Activated T-helper 1 cell treated with anti-CD3 and anti-CD28 coated beads, Interleukin-12 subunit alpha, Interleukin-12 subunit beta, Interleukin-2, Interleukin-4 antibody, amounts not matched to agents 30 ng/mL and 10 ng/mL and 1 ng/mL, durations not matched to agents 14 hours and 24 hours and 36 hours (primary cell): ENCODE results near the gene ANKRD44. TPM values are rescaled to one million over a fixed set of nuclear protein-coding genes. Genes with fewer than 3 reads are reported as not detected.

Source experiments
- DNase-seq: peaks from one replicate; pipeline ENCODE4 v3.0.0; 2021; ENCODE audit warnings: low spot score
- H3K27ac Mint-ChIP-seq: one replicate; pipeline ENCODE4 v1.8.0; 2021; ENCODE audit warnings: mild to moderate bottlenecking, mixed read lengths
- H3K27me3 Mint-ChIP-seq: one replicate; pipeline ENCODE4 v1.8.0; 2022; ENCODE audit warnings: mild to moderate bottlenecking, moderate library complexity, mixed read lengths; ENCODE audit not compliant: insufficient read depth
- H3K36me3 Mint-ChIP-seq: one replicate; pipeline ENCODE4 v1.8.0; 2021; ENCODE audit warnings: low read depth, mixed read lengths
- H3K4me1 Mint-ChIP-seq: one replicate; pipeline ENCODE4 v1.8.0; 2021; ENCODE audit warnings: low read depth, mixed read lengths
- H3K4me3 Mint-ChIP-seq: one replicate; pipeline ENCODE4 v1.8.0; 2021; ENCODE audit warnings: mild to moderate bottlenecking, moderate library complexity, mixed read lengths
- H3K9me3 Mint-ChIP-seq: one replicate; pipeline ENCODE4 v1.8.0; 2021; ENCODE audit warnings: mixed read lengths
- intact Hi-C: fragments of 100-400 bp; cut with micrococcal nuclease; formaldehyde crosslinking; loops from one replicate; pipeline ENCODE4 v1.15.1; 2024
- total RNA-seq: library from RNA; stranded (reverse); gene quantifications from 2 replicates; pipeline ENCODE4 v1.2.3, GENCODE V29; 2022

ANKRD44 gene
- total RNA-seq, 1 donor from 2014 or later: 159 TPM

DNA sequence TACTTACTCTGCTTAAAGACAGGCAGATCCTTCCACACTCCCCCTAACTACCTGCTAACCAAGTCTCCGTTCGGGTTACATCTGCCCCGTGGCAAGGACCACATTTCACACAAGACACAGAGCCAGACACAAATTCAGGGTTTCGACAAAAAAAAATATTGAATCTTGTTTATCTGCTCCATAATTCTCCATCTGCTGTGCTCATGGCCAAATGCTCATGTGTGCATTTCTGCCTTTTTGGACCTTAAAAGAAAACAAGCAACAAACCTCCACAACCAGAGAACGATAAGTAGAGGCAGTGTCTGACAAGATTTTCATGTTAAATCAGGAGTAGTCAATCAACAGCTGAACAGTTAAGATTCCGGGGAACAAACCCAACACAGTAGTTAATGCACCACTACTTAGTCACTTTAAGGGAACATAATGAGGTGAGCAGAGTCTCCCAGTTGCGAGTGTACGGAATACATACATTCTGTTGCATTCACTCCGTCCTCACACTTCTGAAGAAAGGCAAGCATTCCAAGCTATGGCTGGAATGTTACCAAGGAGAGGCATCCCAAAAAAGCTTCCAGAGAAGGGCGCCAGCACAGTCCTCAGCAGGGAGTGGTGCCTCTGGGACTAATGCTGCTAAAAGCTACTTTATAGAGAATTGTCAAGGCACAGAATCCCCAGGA, 121.0 kb downstream of the ANKRD44 start:
- Mint-ChIP-seq H3K4me3 (no peak overlapping the region), H3K27ac (no peak overlapping the region), H3K4me1 (peaks cover 79% of the 10 kb centered on the region), H3K9me3 (no peaks in the 10 kb centered on the region), H3K36me3 (peaks cover 27% of the 10 kb centered on the region), H3K27me3 (no peaks in the 10 kb centered on the region)
- intact Hi-C loops: loop anchor here (10.0 kb wide), 2 partner anchors 515 to 1015 kb away; partner anchors contain the start of genes MARS2 and STK17B
- DNase-seq: no peak

DNA sequence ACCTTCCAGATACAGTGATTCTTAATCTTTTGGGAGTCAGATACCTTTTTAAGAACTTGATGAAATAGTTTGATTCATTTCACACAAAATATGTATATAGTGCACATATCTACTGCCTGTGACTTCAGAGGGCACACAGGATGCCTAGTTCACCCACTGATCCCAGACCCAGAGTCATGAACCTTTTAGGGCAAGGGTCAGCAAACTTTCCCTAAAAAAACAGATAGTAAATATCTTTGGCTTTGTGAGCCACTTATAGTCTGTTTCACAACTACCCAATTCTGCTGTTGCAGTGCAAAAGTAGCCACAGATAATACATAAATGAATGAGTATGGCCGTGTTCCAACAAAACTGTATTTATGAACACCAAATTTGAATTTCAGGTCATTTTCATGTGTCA, 124.9 kb downstream of the ANKRD44 start:
- Mint-ChIP-seq H3K27ac (peak overlapping the region; percentile 68), H3K4me3 (no peak overlapping the region), H3K27me3 (no peaks in the 10 kb centered on the region), H3K36me3 (peaks cover 48% of the 10 kb centered on the region), H3K4me1 (peaks cover 75% of the 10 kb centered on the region), H3K9me3 (no peaks in the 10 kb centered on the region)
- no peak for DNase-seq
- intact Hi-C loops: no loop called here

DNA sequence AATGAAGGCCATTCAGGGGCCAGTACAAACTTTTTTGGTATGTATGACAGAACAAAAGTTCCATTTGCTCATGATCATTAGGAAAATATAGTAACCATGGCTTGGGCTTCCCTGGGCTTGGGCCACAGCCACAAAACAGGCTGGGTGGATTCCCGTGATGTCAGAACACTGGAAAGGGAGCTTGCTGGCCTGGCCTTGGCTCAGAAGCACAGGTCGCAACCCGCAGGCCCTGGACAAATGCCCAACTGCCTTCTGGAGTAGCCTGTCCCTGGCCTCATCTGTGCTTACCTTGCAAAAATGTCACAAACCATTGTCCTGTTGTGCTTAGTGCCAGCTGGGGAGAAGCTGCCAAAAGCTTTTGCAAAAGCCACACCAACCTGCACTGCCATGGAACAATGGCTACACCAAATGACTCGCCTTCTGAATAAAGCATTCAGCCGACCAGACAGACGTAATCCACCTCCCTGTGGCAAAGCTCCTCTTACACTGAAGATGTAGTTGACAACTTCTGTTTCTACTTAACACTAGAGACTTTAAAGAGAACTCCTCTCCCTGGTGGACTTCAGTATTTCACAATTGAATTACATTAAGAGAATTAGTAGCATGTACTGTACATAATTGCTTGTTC, 125.5 kb downstream of the ANKRD44 start:
- H3K9me3 Mint-ChIP-seq: no peaks in the 10 kb centered on the region
- H3K4me1 Mint-ChIP-seq: peaks cover 72% of the 10 kb centered on the region
- no peak overlapping the region for H3K4me3 Mint-ChIP-seq
- H3K27ac Mint-ChIP-seq: peak overlapping the region; percentile 68
- H3K36me3 Mint-ChIP-seq: peaks cover 51% of the 10 kb centered on the region
- intact Hi-C loops: loop anchor here (5.0 kb wide), 1 partner anchor 168 kb away; no protein-coding TSS in a partner anchor
- no peaks in the 10 kb centered on the region for H3K27me3 Mint-ChIP-seq
- no peak for DNase-seq

DNA sequence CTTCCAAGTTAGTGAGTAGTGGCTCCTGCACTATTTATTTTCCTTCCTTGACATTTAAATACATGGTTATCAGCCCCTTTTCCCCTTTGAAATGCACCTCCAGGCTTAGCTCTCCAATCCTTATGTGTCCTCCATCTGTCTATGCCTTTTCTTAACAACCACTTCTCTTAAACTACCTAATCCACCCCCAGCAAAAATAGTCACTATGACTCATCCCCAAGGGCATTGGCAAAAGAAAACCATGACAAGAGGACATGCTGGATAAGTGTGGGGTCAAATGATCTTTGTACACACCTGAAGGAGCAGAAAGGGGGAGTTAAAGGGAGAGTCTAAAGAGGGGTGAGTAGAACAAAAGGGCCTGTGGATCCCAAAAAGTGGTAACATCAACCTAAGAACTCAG, 127.2 kb downstream of the ANKRD44 start:
- H3K4me3 Mint-ChIP-seq: no peak overlapping the region
- H3K4me1 Mint-ChIP-seq: peaks cover 56% of the 10 kb centered on the region
- H3K27ac Mint-ChIP-seq: peak overlapping the region; percentile 26
- intact Hi-C loops: loop anchor here (5.0 kb wide), 1 partner anchor 166 kb away; no protein-coding TSS in a partner anchor
- DNase-seq: no peak
- peaks cover 54% of the 10 kb centered on the region for H3K36me3 Mint-ChIP-seq
- H3K9me3 Mint-ChIP-seq: no peaks in the 10 kb centered on the region
- no peaks in the 10 kb centered on the region for H3K27me3 Mint-ChIP-seq

DNA sequence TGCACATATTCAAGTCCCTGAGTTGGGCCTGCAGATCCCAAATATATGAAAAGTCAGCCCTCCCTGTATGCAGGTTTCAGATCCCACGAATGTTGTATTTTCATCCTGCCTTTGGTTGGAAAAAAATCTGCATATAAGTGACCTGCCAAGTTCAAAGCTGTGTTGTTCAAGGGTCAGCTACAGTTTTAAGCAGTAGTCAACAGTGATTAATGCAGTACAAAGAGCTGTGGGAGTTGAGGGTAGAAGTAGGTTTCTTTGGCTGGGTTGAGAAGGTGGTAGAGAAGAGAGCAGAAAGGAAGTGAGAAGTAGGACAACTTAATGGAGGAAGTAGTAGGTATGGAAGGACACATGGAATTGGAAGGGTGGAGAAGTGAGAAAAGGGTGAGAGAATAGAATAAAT, 127.9 kb downstream of the ANKRD44 start:
- no peaks in the 10 kb centered on the region for H3K27me3 Mint-ChIP-seq
- H3K4me3 Mint-ChIP-seq: no peak overlapping the region
- peak overlapping the region; percentile 0 for H3K27ac Mint-ChIP-seq

DNA sequence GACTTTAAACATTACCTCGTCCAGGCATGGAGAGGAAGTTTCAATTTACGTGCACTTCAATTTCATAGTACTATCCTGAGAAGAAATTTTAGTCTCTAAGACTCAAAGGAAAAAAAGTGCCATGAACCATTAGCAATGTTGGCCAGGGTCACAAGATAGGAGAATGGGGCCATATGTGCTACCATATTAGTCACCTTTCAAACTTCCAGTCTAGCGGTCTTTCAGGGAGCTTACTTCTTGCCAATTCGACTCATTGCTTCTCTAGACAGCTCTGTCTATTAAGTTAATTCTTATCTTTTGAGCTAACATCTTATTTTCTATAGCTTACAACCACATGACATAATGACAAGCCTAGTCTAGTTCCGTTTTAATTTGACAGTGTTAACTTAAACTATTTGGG, 129.1 kb downstream of the ANKRD44 start:
- Mint-ChIP-seq H3K4me1 (peaks cover 40% of the 10 kb centered on the region), H3K36me3 (peaks cover 48% of the 10 kb centered on the region)

More for the DNA sequence above, 127.9 kb downstream of the ANKRD44 start:
- Mint-ChIP-seq H3K4me1 (peaks cover 49% of the 10 kb centered on the region), H3K36me3 (peaks cover 53% of the 10 kb centered on the region), H3K9me3 (no peaks in the 10 kb centered on the region)
- intact Hi-C loops: loop anchor here (5.0 kb wide), 1 partner anchor 165 kb away; no protein-coding TSS in a partner anchor
- DNase-seq: no peak

DNA sequence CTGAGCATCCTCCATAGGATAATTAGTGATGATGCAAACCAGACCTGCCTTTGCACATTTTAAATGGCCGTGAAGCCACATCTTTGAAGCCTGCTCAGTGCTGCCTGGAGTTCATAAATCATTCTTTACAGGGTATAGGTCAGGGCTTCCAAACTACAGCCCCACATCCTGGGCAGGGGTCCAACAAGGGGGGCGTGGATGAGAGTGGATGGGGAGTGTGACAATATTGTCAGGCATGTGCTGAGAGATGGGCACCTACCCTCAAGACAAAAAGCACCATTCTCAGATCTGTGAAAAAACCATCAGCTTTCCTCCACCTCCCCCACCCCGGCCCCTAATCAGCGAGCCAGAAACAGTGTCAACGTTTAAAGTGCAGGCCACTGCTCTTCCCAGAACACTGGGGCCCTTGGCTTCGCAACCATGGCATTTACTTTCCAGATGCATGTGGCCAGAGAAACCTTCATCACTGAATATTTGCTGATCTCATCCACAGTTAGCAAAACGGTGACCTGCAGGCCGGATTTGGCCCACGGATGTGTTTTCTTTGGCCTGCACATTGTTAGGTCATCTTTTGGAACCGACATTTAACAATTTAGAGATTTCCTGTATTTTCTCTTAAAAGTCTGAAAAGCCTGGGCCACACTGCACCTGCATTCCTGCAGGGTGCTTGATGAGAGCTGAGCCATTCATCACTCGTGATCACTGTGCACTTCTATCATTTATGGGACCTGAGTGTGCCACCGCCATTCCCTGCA, 130.7 kb downstream of the ANKRD44 start:
- no peak for DNase-seq
- Mint-ChIP-seq H3K4me1 (peaks cover 42% of the 10 kb centered on the region), H3K4me3 (no peak overlapping the region), H3K36me3 (peaks cover 42% of the 10 kb centered on the region), H3K9me3 (no peaks in the 10 kb centered on the region), H3K27ac (no peak overlapping the region), H3K27me3 (no peaks in the 10 kb centered on the region)
- intact Hi-C loops: loop anchor here (5.0 kb wide), 1 partner anchor 163 kb away; no protein-coding TSS in a partner anchor

More for the DNA sequence above, 129.1 kb downstream of the ANKRD44 start:
- H3K27ac Mint-ChIP-seq: no peak overlapping the region
- DNase-seq: no peak
- H3K4me3 Mint-ChIP-seq: no peak overlapping the region
- intact Hi-C loops: loop anchor here (5.0 kb wide), 1 partner anchor 164 kb away; no protein-coding TSS in a partner anchor
- no peaks in the 10 kb centered on the region for H3K27me3 Mint-ChIP-seq
- no peaks in the 10 kb centered on the region for H3K9me3 Mint-ChIP-seq

DNA sequence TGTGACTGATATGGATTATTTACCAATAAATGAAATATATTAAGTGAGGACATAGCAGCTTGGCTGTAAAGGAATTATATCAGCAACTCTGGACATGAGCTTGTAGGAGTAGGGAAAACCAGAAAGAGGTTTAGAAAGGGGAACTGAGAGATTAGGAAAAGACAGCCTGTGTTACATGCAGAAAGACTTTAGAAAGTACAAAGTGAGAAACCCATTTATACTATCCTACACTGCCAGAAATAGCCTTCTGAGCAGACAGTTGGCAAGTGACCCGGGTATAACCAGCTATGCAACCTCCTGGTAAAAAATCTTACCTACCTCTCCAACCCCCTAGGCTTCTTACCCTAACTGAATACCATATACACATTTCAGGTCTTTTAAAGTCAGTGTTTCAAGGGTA, 134.1 kb downstream of the ANKRD44 start:
- intact Hi-C loops: no loop called here
- H3K27me3 Mint-ChIP-seq: no peaks in the 10 kb centered on the region
- no peak overlapping the region for H3K27ac Mint-ChIP-seq
- DNase-seq: no peak
- H3K4me3 Mint-ChIP-seq: no peak overlapping the region
- peaks cover 22% of the 10 kb centered on the region for H3K4me1 Mint-ChIP-seq
- peaks cover 18% of the 10 kb centered on the region for H3K36me3 Mint-ChIP-seq
- H3K9me3 Mint-ChIP-seq: no peaks in the 10 kb centered on the region

DNA sequence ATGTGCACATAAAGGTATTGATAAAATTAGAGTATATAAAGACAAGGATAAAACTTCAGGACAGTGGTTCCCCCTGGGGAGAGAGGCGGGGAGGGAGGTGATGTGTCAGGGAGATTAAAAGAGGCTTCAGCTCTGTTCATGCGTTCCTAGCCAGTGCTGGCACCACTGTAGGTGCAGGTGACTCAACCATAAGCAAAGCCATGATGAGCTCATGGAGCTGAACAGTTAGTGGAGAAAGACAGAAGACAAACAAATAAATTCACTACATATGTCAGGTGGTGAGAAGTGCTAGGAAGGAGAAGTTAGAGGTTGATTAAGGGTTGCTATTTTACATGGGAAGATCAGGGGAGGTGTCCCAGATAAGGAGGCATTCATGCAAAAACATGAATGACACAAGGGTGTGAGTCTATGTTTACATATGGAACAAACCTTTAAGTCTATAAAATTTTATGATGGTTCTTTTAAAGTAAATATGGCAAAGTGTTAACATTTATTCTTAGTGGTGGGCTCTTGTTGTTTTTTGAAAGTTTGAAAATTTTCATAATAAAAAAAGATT, 136.0 kb downstream of the ANKRD44 start:
- Mint-ChIP-seq H3K4me1 (peaks cover 37% of the 10 kb centered on the region), H3K4me3 (no peak overlapping the region), H3K36me3 (peaks cover 13% of the 10 kb centered on the region), H3K27ac (peak overlapping the region; percentile 49), H3K9me3 (no peaks in the 10 kb centered on the region), H3K27me3 (no peaks in the 10 kb centered on the region)
- intact Hi-C loops: no loop called here
- DNase-seq: no peak

DNA sequence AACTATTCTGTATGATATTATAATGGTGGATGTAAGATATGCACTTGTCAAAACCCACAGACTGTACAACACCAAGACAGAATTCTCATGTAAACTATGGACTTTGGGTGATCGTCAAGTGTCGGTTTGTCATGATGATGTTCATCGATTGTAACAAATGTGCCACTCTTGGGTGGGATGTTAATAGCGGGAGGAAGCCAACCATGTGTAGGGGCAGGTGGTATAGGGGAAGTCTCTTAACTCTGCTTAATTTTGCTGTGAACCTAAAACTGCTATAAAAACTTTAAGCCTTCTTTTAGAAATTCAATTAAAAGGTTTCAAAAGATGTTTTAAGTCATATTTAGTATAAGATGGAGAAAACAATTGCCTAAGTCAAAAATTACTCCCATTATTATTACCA, 139.0 kb downstream of the ANKRD44 start:
- H3K36me3 Mint-ChIP-seq: peaks cover 14% of the 10 kb centered on the region
- H3K4me3 Mint-ChIP-seq: no peak overlapping the region
- peaks cover 59% of the 10 kb centered on the region for H3K4me1 Mint-ChIP-seq
- DNase-seq: no peak
- no peaks in the 10 kb centered on the region for H3K9me3 Mint-ChIP-seq
- no peak overlapping the region for H3K27ac Mint-ChIP-seq
- H3K27me3 Mint-ChIP-seq: no peaks in the 10 kb centered on the region
- intact Hi-C loops: no loop called here

DNA sequence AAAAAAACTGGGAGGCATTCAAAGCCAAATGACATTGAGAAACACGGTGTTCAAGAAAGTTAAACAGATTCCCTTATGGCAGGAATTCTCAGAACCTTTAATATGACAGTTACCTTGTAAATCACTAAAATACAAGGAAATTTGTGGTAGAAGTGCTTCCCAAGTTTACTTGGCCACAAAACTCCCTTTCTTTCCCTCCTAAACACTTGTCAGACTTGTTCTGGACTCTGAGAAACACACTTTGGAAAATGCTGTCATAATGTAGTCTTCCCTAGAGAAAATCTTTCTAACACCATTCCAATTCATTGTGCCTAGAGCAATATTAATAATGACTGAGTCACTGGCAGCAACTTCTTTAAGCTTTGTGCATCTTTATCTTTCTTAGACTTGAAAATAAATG, 140.4 kb downstream of the ANKRD44 start:
- intact Hi-C loops: no loop called here
- Mint-ChIP-seq H3K4me3 (no peak overlapping the region), H3K36me3 (peaks cover 10% of the 10 kb centered on the region), H3K4me1 (peaks cover 47% of the 10 kb centered on the region), H3K27me3 (no peaks in the 10 kb centered on the region), H3K27ac (no peak overlapping the region), H3K9me3 (no peaks in the 10 kb centered on the region)
- DNase-seq: no peak

DNA sequence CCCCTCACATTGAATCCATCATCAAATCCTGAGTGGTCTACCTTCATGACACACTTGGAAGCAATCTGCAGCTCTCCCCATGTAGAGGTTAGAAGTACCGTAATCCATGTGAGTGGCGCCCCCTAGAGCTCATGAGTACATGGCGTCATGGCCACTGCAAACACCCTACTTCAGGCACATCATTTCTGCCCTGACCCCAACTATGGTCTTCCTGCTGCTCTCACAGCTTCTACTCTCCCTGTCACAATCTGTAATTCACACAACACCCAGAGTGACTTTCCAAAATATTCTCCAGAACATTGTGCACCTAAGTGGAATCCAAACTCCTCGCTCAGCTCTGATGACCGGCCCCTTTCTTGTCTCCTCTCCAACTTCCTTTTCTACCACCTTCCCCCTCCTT, 141.9 kb downstream of the ANKRD44 start:
- H3K27ac Mint-ChIP-seq: peak overlapping the region; percentile 13
- intact Hi-C loops: loop anchor here (1.0 to 10.0 kb wide), 2 partner anchors 55 to 154 kb away; no protein-coding TSS in a partner anchor

More for the DNA sequence above, 141.9 kb downstream of the ANKRD44 start:
- H3K27me3 Mint-ChIP-seq: no peaks in the 10 kb centered on the region
- peaks cover 44% of the 10 kb centered on the region for H3K4me1 Mint-ChIP-seq
- H3K4me3 Mint-ChIP-seq: no peak overlapping the region
- H3K36me3 Mint-ChIP-seq: peaks cover 10% of the 10 kb centered on the region
- DNase-seq: peak; percentile 35
- H3K9me3 Mint-ChIP-seq: no peaks in the 10 kb centered on the region
